Measurements from ENCODE around the gene COL21A1.
A peak's percentile ranks its signal among the peaks of the same experiment; 100 is the strongest.

The COL21A1 gene

GRCh38 chr6:56246541-56246880 is 869 bp downstream of the COL21A1 start:
- FAIRE-seq, result no peak
- no peak for DNase-seq (ENCODE audit: low spot score)

DNA sequence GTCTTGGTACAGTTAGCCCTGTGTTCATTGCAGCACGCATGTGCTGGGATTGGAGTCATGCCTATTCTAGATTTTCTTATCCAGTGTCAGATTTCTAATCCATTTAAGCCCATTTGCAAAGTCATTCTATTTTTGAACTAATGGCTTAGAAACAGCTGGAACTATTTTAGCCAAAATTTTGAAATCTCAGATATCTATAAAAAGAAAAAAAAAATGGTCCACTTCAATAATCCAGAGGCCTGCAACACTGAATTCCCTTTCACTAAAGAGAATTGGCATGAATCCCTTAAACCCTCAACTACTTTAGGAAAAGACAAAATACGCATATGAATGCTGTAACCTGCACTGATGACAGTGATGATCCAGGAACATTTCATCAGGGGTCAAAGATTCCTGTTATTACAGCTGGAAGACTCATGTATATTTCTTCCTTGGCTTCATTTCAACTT is 1.5 kb downstream of the COL21A1 start:
- no peak for DNase-seq (ENCODE audit: low spot score)

GRCh38 chr6:56244528-56245253 is 2.7 kb downstream of the COL21A1 start:
- FAIRE-seq (no peak), DNase-seq (ENCODE audit: low spot score) (no peak)

More for the DNA sequence above, 1.5 kb downstream of the COL21A1 start:
- no peak for FAIRE-seq

DNA sequence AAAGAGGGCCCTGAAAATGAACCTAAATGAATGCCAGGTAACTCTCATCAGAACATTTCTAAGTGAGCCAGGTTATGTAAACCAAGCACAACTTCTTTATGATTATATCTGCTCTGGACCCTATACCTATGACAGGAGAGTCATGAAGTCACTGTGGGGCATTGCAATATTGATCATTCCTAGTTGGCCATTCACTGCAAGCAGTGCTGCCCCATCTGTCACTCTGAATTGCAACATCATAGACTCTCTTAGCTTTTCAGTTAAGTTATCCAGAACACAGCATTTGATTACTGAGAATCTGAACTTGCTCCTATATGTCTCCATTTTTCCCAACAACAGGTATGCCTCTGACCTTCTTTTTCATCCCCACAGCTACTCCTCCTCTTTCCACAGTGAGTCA is 3.3 kb downstream of the COL21A1 start:
- no peak for DNase-seq (ENCODE audit: low spot score)
- no peak for FAIRE-seq

DNA sequence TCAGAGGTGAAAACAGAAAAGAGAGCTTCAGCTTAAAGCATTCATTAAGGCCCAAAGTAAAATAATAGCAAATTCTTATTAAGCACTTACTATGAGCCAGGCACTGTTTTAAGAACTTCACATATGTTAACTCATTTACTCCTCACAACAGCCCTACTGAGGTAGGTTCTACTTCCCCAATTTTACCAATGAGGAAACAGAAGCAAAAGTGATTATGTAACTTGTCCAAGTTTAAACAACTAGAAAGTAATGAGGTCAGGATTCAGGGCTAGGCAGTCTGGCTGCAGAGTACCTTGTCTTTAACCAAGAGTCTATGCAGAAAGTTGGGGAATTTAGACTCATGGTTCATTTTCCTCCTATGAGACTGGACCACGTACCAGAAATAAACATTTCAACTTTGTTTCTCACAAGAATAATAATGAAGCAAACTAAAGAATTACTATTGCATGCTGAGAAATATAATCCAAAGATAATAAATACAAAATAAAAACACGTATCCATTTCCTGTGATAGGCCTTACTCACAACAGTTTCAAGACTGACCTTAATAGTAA is 3.8 kb downstream of the COL21A1 start:
- no peak for DNase-seq (ENCODE audit: low spot score)

DNA sequence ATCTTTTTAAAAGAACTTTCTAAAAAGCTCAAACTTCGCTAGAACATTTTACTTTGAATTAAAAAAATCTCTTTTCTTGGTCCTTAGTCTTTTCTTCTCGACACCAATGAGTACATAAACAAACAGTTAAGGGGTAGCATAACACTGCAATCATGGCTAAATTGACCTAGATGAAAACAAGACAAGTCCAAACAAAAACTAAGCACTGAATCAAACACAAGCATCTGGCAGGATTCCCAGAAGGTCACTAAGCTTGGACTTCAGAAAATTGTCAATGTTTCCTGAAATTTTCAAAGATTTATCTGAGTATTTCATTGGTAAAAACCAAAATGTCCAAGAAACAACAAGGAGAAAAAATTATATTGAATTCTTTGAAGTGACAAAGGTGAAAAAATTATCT is 5.0 kb downstream of the COL21A1 start:
- no peak for FAIRE-seq
- DNase-seq (ENCODE audit: low spot score), result no peak

More for the DNA sequence above, 3.8 kb downstream of the COL21A1 start:
- no peak for FAIRE-seq

DNA sequence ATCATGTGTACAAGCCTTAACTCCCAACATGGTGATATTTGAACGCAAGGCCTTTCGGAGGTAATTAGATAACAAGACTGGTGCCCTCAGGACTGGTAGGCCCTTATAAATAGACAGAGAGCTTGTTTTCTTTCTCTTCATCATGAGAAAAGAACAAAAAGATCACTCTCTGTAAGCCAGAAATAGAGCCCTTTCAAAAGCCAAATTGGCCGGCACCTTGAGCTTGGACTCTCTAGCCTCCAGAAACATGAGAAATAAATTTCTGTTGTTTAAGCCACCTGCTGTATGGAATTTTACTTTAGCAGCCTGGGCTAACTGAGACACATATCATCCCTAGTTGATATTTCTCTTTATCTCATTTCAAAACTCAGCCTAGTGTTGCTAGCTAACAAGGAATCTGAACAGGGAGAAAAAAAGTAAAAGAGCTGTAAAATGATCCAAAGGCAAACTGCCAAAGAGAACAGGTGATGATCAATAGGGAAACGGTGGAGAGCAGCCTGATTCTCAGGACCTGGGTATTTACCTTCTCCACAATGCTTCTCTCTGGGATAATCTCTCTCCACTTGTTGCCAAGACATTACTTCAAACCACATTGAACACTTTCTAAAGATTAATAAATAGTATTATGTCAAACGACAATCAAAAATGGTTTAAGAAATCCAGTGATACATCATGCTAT is 6.1 kb downstream of the COL21A1 start:
- FAIRE-seq (no peak), DNase-seq (ENCODE audit: low spot score) (no peak)

DNA sequence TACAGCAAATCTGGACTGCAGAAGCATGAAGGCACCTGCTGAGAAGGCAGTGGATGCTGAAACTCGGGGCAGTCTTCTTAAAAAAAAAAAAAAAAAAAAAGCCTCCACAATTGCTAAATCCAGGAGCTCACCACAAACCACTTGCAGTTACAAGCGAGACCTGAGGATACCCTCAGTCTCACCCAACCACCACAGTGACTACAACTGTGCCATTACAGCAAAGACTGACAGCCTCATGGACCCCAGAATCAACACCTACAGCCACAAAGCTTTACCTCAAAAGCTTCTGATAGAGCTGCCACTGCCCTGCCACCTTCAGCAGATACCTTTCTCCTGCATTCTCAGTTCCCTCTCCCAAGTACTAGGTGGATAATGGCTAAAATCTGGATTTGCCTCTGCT is 9.0 kb downstream of the COL21A1 start:
- DNase-seq (ENCODE audit: low spot score) (no peak), FAIRE-seq (no peak)

- DNase-seq (ENCODE audit: low spot score) (no peak), FAIRE-seq (no peak)
These were observed 12.1 kb downstream of the COL21A1 start for GRCh38 chr6:56235245-56235644.

- no peak for DNase-seq (ENCODE audit: low spot score)
- no peak for FAIRE-seq
These were observed 14.9 kb downstream of the COL21A1 start for GRCh38 chr6:56232436-56232835.

DNA sequence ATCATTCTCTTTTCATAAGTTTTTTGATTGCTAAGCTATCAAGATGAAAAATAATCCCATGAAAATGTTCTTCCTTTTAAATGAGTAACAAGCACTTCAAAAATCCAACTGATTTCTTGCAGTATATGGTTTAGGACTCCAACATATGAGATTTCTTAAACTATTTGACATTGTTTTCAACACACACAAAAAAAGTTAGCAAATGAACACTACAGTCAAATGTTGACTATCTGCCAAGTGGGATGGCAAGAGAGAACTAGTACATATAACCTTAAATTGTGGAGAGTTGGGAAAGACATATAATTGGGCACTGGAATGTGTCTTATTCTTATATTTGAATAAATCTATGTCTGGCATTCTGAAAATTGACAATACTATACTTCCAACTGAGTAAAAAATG is 15.6 kb downstream of the COL21A1 start:
- DNase-seq (ENCODE audit: low spot score) (no peak), FAIRE-seq (no peak)

DNA sequence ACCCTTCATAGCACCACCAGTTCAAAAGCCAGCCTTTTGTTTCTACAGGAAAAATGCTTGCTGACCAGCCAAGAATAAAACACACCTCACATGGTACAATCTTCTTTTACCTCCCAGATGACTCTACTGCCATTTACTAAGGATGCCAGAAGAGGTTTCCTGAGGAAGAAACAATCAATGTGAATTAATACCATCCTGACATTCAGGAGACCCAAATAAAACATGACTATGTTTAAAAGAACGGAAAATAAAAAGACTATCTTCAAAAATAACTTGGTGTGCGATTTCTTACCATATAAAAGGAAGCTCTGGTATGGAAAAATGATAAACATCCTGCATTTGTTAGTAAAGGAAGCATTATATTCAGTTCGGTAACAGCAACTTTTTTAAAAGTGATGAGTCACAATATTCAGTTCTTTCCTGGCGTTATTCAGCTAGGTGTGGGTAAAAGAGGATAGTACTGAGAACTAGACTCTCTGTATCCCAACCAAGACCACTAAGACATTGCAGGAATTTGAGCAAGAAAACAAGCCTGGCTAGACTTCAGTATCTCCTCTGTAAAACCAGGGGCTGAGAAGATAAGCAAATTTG is 16.3 kb downstream of the COL21A1 start:
- DNase-seq (ENCODE audit: low spot score), result no peak
- FAIRE-seq, result no peak

DNA sequence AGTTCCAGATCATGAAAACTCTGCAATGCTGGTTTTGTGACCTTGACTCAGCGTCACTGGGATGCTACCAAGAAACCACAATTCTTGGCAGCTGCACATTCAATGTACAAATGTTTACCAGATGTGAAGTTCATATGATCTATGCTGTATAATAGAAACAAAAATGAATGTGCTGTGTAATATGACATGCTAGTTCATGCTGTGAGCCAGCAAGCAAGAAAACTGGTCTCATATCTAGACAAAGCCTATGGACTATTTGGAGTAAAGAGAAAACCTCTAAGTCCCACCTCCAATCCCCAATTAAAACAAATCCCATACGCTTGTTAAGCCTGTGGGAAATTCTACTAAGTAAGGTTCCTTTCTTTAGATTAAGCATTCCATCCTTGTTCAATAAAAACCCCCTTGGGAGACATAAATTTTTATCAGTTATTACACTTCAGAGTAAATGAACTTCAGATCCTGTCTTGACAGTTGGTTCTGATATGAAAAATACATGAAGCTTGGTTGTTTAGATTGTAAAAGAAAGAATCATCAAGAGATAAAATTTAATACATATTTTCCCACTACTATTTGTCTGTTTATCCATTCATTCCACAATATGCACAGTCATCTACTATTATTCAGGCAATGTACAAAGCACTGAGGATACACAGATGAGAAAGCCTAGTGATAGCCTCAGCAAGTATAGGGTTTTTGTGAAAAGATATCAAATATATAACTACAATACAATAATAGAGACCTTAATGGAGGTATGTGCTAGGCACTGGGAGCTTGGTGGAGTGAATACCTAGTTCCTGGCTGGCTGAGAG is 20.1 kb downstream of the COL21A1 start:
- no peak for FAIRE-seq
- DNase-seq (ENCODE audit: low spot score), result no peak

GRCh38 chr6:56223995-56224394 is 23.4 kb downstream of the COL21A1 start:
- FAIRE-seq (no peak), DNase-seq (ENCODE audit: low spot score) (peak; percentile 25)

DNA sequence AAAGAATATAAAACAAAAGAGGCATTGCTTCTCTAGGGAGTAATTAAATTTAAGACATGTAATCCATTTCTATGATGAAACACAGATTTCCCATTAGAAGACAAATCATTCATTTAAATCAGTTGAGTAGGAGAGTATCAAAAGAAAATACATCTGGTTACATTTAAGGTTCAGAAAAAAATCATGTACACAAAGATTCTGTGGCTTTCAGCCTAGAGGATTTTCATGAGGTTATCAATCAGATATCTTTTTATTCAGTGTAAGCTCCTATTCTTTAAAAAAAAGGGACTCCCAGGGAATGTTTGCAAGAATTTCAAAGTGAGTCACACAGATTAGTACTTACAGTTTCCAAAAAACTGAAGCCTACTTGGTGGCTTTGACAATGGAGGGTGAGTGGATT is 24.9 kb downstream of the COL21A1 start:
- FAIRE-seq (no peak), DNase-seq (ENCODE audit: low spot score) (no peak)

GRCh38 chr6:56220078-56220477 is 27.3 kb downstream of the COL21A1 start:
- DNase-seq (ENCODE audit: low spot score), result no peak
- no peak for FAIRE-seq

GRCh38 chr6:56214703-56215101 is 32.7 kb downstream of the COL21A1 start:
- no peak for FAIRE-seq
- no peak for DNase-seq (ENCODE audit: low spot score)

- DNase-seq (ENCODE audit: low spot score) (no peak), FAIRE-seq (no peak)
These were observed 33.2 kb downstream of the COL21A1 start for GRCh38 chr6:56214041-56214702.

GRCh38 chr6:56211724-56212123 is 35.7 kb downstream of the COL21A1 start:
- DNase-seq (ENCODE audit: low spot score) (no peak), FAIRE-seq (no peak)

DNA sequence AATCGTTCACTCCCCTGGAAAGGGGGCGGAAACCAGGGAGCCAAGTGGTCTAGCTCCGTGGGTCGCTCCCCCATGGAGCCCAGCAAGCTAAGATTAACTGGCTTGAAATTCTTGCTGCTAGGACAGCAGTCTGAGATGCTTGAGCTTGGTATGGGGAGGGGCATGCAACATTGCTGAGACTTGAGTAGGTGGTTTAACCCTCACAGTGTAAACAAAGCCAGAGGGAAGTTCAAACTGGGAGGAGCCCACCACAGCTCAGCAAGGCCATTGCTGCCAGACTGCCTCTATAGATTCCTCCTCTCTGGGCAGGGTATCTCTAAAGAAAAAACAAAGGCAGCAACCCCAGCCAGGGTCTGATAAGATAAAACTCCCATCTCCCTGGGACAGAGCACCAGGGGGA is 43.2 kb downstream of the COL21A1 start:
- DNase-seq (ENCODE audit: low spot score) (no peak), FAIRE-seq (no peak)

GRCh38 chr6:56199956-56200355 is 47.4 kb downstream of the COL21A1 start:
- DNase-seq (ENCODE audit: low spot score) (no peak), FAIRE-seq (no peak)

Measured in urothelium cell line (cell line).